ENCODE results near the gene DDOST. TPM values are rescaled to one million over a fixed set of nuclear protein-coding genes. Genes with fewer than 3 reads are reported as not detected.
A peak's percentile ranks its signal among the peaks of the same experiment; 100 is the strongest.

Gene DDOST
- polyA plus RNA-seq, 3 donors, result 125 to 245 (median 241) TPM

DNA sequence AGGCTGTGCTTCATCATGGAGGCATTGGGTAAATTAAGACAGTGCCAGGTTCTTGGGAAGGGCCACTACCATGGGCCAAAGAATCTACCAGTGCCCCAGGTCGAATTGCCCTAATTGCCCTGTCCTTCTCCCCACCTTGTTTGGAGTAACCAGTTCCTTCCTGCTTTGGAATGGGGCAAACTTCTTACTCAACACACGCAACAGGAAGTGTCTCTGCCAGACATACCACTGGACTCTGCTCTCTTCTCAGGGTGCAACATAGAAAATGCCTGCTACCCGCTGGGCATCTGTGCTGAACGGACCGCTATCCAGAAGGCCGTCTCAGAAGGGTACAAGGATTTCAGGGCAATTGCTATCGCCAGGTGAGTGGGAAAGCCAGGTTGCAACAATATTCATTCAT, 56.5 kb downstream of the DDOST start:
- Histone ChIP-seq H3K4me1 (ENCODE audit: control insufficient read depth in 1 of 2, insufficient read depth in 2 of 2, low read length in 2 of 2) (peaks cover 40 to 57% of the 10 kb centered on the region in 2 donors), H3K27me3 (ENCODE audit: control insufficient read depth in 2 of 2, insufficient read depth in 2 of 2, low read length in 2 of 2) (no peaks in the 10 kb centered on the region), H4K20me1 (ENCODE audit: insufficient read depth, low read length) (peaks cover 31% of the 10 kb centered on the region), H3K27ac (ENCODE audit: low read depth in 1 of 2, low read length in 2 of 2) (peak overlapping the region; percentile 68 to 85), H2AFZ (ENCODE audit: insufficient read depth, low read depth, low read length, poor library complexity, severe bottlenecking) (no peak overlapping the region), H3K79me2 (ENCODE audit: insufficient read depth, low read length) (peaks cover 74% of the 10 kb centered on the region), H3K36me3 (replicated peaks in 1 of 2; ENCODE audit: control insufficient read depth in 1 of 2, insufficient read depth in 2 of 2, low read length in 2 of 2) (peaks cover 34 to 67% of the 10 kb centered on the region in 2 donors), H3K4me2 (replicated peaks; ENCODE audit: extremely low read depth, low read length, poor library complexity, severe bottlenecking) (peak overlapping the region; percentile 47), H3K9me3 (replicated peaks in 1 of 2; ENCODE audit: control insufficient read depth in 1 of 2, insufficient read depth in 1 of 2, low read length in 2 of 2) (peaks cover 0 to 3% of the 10 kb centered on the region in 2 donors), H3K4me3 (replicated peaks in 1 of 3; ENCODE audit: low read depth in 2 of 3, low read length in 3 of 3) (peak overlapping the region in 1 of 3 experiments; percentile 54), H3K9ac (ENCODE audit: insufficient read depth, low read length, poor library complexity, severe bottlenecking) (no peak overlapping the region)
- peaks cover 0 to 4% (median 0%) of the 10 kb centered on the region in 7 donors for H3K9me3 Mint-ChIP-seq
- H3K4me1 Mint-ChIP-seq, result peaks cover 55% of the 10 kb centered on the region
- H3K4me3 Mint-ChIP-seq, result peak overlapping the region in 1 of 2 donors; percentile 70
- peaks cover 59 to 83% of the 10 kb centered on the region in 2 donors for H3K36me3 Mint-ChIP-seq
- peak overlapping the region; percentile 83 to 96 (median 94) for H3K27ac Mint-ChIP-seq
- TF ChIP-seq, protein P1, sequence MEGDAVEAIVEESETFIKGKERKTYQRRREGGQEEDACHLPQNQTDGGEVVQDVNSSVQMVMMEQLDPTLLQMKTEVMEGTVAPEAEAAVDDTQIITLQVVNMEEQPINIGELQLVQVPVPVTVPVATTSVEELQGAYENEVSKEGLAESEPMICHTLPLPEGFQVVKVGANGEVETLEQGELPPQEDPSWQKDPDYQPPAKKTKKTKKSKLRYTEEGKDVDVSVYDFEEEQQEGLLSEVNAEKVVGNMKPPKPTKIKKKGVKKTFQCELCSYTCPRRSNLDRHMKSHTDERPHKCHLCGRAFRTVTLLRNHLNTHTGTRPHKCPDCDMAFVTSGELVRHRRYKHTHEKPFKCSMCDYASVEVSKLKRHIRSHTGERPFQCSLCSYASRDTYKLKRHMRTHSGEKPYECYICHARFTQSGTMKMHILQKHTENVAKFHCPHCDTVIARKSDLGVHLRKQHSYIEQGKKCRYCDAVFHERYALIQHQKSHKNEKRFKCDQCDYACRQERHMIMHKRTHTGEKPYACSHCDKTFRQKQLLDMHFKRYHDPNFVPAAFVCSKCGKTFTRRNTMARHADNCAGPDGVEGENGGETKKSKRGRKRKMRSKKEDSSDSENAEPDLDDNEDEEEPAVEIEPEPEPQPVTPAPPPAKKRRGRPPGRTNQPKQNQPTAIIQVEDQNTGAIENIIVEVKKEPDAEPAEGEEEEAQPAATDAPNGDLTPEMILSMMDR (IDR thresholded peaks at IDR 0.05), result no peak
- intact Hi-C loops (cut with micrococcal nuclease), result loop anchor here in 1 of 2 donors (1.0 kb wide), 1 partner anchor 17 kb away; no protein-coding TSS in a partner anchor
- peaks cover 0 to 2% (median 2%) of the 10 kb centered on the region in 3 donors for H3K27me3 Mint-ChIP-seq (ENCODE audit: low read depth in 3 of 3)
- WGBS (ENCODE audit: insufficient coverage), result 0% methylated on average over 4 of the region's 7 CpGs
- DNase-seq, result peak; percentile 48 to 80 (median 76)

DNA sequence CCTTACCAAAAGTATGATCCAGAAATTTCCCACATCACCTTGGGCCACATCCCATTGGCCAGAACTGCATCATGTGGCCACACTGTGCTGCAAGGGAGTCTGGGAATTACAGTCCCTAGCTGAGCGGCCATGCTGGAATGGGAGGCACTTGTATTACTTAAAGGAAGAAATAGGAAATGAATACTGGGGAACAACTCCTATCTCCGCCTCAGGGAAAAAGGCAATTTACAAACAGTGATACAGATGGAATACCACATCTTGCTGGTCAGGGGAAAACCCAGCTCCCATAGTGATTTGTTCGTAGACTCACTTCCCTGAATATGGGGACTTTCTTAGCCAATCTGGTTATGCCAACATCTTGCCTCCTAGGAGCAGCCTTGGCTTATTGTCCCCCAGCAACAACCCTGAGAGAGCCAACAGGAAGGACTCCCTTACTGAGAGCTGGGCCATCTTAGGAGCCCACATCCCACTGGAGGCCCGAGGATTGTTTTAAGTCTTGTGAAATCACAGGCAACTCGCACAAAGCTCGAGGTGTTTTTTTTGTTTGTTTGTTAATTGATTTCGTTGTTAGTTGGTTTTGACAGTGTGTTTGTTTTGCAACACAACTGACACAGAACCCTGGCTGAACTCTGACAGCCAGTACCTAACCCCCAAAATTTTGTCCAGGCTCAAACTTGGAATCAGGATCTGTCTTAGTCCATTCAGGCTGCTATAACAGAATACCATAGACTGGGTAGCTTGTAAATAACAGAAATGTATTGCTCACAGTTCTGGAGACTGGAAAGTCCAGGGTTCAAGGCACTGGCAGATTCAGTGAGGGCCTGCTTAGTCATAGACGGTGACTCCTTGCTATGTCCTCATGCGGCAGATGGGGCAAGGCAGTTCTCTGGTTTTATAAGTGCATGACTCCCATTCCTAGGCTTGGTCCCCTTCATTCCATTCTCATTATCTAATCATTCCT, 57.4 kb downstream of the DDOST start:
- Histone ChIP-seq H2AFZ (ENCODE audit: insufficient read depth, low read depth, low read length, poor library complexity, severe bottlenecking) (no peak overlapping the region), H4K20me1 (ENCODE audit: insufficient read depth, low read length) (peaks cover 27% of the 10 kb centered on the region), H3K79me2 (ENCODE audit: insufficient read depth, low read length) (peaks cover 75% of the 10 kb centered on the region), H3K9ac (ENCODE audit: insufficient read depth, low read length, poor library complexity, severe bottlenecking) (peak overlapping the region; percentile 44), H3K9me3 (replicated peaks in 1 of 2; ENCODE audit: control insufficient read depth in 1 of 2, insufficient read depth in 1 of 2, low read length in 2 of 2) (peaks cover 0 to 3% of the 10 kb centered on the region in 2 donors), H3K27me3 (ENCODE audit: control insufficient read depth in 2 of 2, insufficient read depth in 2 of 2, low read length in 2 of 2) (no peaks in the 10 kb centered on the region), H3K4me1 (ENCODE audit: control insufficient read depth in 1 of 2, insufficient read depth in 2 of 2, low read length in 2 of 2) (peaks cover 42 to 61% of the 10 kb centered on the region in 2 donors), H3K27ac (ENCODE audit: low read depth in 1 of 2, low read length in 2 of 2) (peak overlapping the region; percentile 68 to 85), H3K36me3 (replicated peaks in 1 of 2; ENCODE audit: control insufficient read depth in 1 of 2, insufficient read depth in 2 of 2, low read length in 2 of 2) (peaks cover 28 to 59% of the 10 kb centered on the region in 2 donors), H3K4me2 (replicated peaks; ENCODE audit: extremely low read depth, low read length, poor library complexity, severe bottlenecking) (peak overlapping the region; percentile 47), H3K4me3 (replicated peaks in 1 of 3; ENCODE audit: low read depth in 2 of 3, low read length in 3 of 3) (peak overlapping the region in 1 of 3 experiments; percentile 54)
- intact Hi-C loops (cut with micrococcal nuclease), result loop anchor here in 1 of 2 donors (1.0 kb wide), 1 partner anchor 16 kb away; no protein-coding TSS in a partner anchor
- Mint-ChIP-seq H3K27me3 (ENCODE audit: low read depth in 3 of 3) (no peaks in the 10 kb centered on the region), H3K4me3 (peak overlapping the region; percentile 27 to 29), H3K4me1 (peaks cover 59% of the 10 kb centered on the region), H3K9me3 (peaks cover 0 to 5% (median 0%) of the 10 kb centered on the region in 7 donors), H3K27ac (peak overlapping the region; percentile 83 to 96 (median 94)), H3K36me3 (peaks cover 57 to 79% of the 10 kb centered on the region in 2 donors)
- 12% methylated on average over 3 of the region's 9 CpGs for WGBS (ENCODE audit: insufficient coverage)
- TF ChIP-seq, protein P1 (IDR thresholded peaks at IDR 0.05), result no peak
- DNase-seq, result peak; percentile 74 to 95 (median 85)

Measured in CD14-positive monocyte (primary cell).